ENCODE results near the gene NCK1.

The NCK1 gene

DNA sequence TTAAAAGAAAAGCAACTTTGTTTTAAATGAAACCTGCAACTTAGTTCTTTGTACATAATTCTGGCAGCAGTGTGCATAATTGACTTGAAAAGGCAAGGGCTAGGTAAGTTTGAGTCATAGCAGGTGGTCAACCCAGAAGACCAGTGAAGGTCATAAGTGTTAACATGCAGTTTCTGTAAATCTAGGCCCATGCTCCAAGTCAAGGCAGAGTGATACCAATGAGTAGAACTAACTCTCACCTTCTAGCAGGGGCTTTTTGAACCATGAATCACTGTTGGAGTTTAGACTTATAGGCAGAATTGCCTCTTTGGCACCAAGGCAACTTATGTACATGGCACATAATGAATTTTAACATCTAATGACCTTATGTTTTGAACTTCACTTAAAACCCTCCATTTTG, 66.2 kb downstream of the NCK1 start:
- Histone ChIP-seq H3K4me1 (ENCODE audit: control insufficient read depth, insufficient read depth, low read length, unreplicated experiment) (peaks cover 31% of the 10 kb centered on the region), H3K36me3 (ENCODE audit: insufficient read depth, low read length) (peaks cover 6% of the 10 kb centered on the region; the same call in 1 of the 2 replicates), H3K27me3 (ENCODE audit: insufficient read depth, low read length) (no peaks in the 10 kb centered on the region), H3K4me3 (ENCODE audit: low read depth, low read length) (no peak overlapping the region), H3K79me2 (ENCODE audit: control insufficient read depth, insufficient read depth, low read length, unreplicated experiment) (peaks cover 48% of the 10 kb centered on the region), H3K27ac (ENCODE audit: low read depth, low read length) (no peak overlapping the region), H2AFZ (ENCODE audit: low read length, unreplicated experiment) (no peak overlapping the region)

DNA sequence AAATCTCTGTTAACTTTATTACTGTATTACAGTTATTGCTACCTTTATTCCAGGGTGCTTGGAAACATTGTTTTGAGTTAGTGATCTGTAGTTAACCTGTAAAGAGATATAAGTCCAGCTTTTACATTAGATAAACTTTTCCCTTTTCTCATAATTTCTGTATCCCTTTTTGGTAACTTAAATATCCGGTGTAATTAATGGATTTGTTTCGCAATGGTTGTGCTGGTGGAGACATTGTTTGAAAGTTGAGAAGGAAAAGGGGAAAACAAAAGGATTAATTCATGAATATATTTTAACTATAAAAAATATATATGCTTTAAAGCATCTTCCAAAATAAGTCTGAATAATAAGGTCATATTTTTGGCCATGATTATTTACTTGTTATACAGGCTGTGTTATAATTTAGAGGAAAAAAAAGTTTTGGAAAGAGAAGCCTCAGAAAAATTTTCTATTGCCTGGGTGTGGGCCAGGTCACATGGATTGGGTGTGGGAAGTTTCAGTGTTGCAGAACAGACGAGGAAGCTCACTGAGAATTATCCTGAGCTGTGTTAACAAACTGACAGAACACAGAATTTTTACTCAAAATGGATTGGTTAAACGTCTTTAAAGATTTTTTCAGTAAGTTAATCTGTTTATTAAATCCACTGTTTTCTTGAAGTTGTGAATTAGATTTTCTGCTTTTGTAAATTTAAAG, 68.1 kb downstream of the NCK1 start:
- Histone ChIP-seq H3K4me1 (ENCODE audit: control insufficient read depth, insufficient read depth, low read length, unreplicated experiment) (peaks cover 27% of the 10 kb centered on the region), H3K27ac (ENCODE audit: low read depth, low read length) (peak overlapping the region; percentile 62), H2AFZ (ENCODE audit: low read length, unreplicated experiment) (no peak overlapping the region), H3K27me3 (ENCODE audit: insufficient read depth, low read length) (no peaks in the 10 kb centered on the region), H3K79me2 (ENCODE audit: control insufficient read depth, insufficient read depth, low read length, unreplicated experiment) (peaks cover 37% of the 10 kb centered on the region), H3K4me3 (ENCODE audit: low read depth, low read length) (peak overlapping the region; percentile 68), H3K36me3 (ENCODE audit: insufficient read depth, low read length) (peaks cover 6% of the 10 kb centered on the region; the same call in 1 of the 2 replicates)

DNA sequence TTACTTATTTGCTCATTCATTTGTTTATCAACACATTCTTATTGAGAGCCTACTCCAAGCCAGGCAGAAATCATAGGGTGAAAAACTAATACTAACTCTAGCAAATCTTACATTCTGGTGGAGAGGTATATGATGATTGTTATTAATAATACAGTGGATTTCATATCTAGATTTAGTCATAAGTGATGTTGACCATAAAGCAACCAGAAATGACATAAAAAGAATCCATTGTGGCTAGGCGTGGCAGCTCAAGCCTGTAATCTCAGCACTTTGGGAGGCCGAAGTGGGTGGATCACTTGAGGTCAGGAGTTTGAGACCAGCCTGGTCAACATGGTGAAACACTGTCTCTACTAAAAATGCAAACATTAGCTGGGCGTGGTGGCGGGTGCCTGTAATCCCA, 69.6 kb downstream of the NCK1 start:
- H3K27me3 ChIP-seq (ENCODE audit: insufficient read depth, low read length): no peaks in the 10 kb centered on the region
- peaks cover 27% of the 10 kb centered on the region for H3K4me1 ChIP-seq (ENCODE audit: control insufficient read depth, insufficient read depth, low read length, unreplicated experiment)
- H3K79me2 ChIP-seq (ENCODE audit: control insufficient read depth, insufficient read depth, low read length, unreplicated experiment): peaks cover 37% of the 10 kb centered on the region
- peak overlapping the region; percentile 16 for H3K27ac ChIP-seq (ENCODE audit: low read depth, low read length)
- H3K4me3 ChIP-seq (ENCODE audit: low read depth, low read length): peak overlapping the region; percentile 68
- peaks cover 12% of the 10 kb centered on the region for H3K36me3 ChIP-seq (ENCODE audit: insufficient read depth, low read length)
- H2AFZ ChIP-seq (ENCODE audit: low read length, unreplicated experiment): no peak overlapping the region

GRCh38 chr3:136932523-136932922, 70.5 kb downstream of the NCK1 start:
- H3K79me2 ChIP-seq (ENCODE audit: control insufficient read depth, insufficient read depth, low read length, unreplicated experiment): peaks cover 39% of the 10 kb centered on the region
- peaks cover 19% of the 10 kb centered on the region for H3K36me3 ChIP-seq (ENCODE audit: insufficient read depth, low read length)
- no peaks in the 10 kb centered on the region for H3K27me3 ChIP-seq (ENCODE audit: insufficient read depth, low read length)

GRCh38 chr3:136932978-136933772, 71.2 kb downstream of the NCK1 start:
- Histone ChIP-seq H3K27me3 (ENCODE audit: insufficient read depth, low read length) (no peaks in the 10 kb centered on the region), H3K4me3 (ENCODE audit: low read depth, low read length) (no peak overlapping the region), H2AFZ (ENCODE audit: low read length, unreplicated experiment) (no peak overlapping the region), H3K79me2 (ENCODE audit: control insufficient read depth, insufficient read depth, low read length, unreplicated experiment) (peaks cover 36% of the 10 kb centered on the region), H3K27ac (ENCODE audit: low read depth, low read length) (peak overlapping the region; percentile 12; the same call in 1 of the 2 replicates), H3K4me1 (ENCODE audit: control insufficient read depth, insufficient read depth, low read length, unreplicated experiment) (peaks cover 34% of the 10 kb centered on the region), H3K36me3 (ENCODE audit: insufficient read depth, low read length) (peaks cover 19% of the 10 kb centered on the region)

More at GRCh38 chr3:136932523-136932922, 70.5 kb downstream of the NCK1 start:
- Histone ChIP-seq H2AFZ (ENCODE audit: low read length, unreplicated experiment) (no peak overlapping the region), H3K4me3 (ENCODE audit: low read depth, low read length) (no peak overlapping the region), H3K4me1 (ENCODE audit: control insufficient read depth, insufficient read depth, low read length, unreplicated experiment) (peaks cover 28% of the 10 kb centered on the region), H3K27ac (ENCODE audit: low read depth, low read length) (peak overlapping the region; percentile 12; the same call in 1 of the 2 replicates)

DNA sequence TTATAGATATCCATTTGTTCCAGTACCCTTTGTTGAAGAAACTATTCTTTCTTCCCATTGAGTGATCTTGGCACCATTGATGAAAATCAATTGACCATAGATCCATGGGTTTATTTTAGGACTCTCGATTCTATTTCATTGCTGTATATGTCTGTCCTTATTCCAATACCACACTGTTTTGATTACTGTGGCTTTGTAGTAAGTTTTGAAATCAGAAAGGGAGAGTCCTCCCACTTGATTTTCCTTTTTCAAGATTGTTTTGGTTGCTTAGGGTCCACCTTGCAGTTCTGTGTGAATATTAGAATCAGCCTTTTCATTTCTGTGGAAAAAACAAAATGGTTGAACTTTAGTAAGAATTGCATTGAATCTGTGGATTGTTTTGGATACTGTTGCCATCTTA, 75.2 kb downstream of the NCK1 start:
- no peak overlapping the region for H3K4me3 ChIP-seq (ENCODE audit: low read depth, low read length)
- no peaks in the 10 kb centered on the region for H3K27me3 ChIP-seq (ENCODE audit: insufficient read depth, low read length)
- H3K36me3 ChIP-seq (ENCODE audit: insufficient read depth, low read length): peaks cover 13% of the 10 kb centered on the region
- H3K79me2 ChIP-seq (ENCODE audit: control insufficient read depth, insufficient read depth, low read length, unreplicated experiment): peaks cover 52% of the 10 kb centered on the region
- H2AFZ ChIP-seq (ENCODE audit: low read length, unreplicated experiment): no peak overlapping the region
- 0 out of 2 replicates have a peak overlapping the region, but pooled peaks have one; percentile 71 for H3K27ac ChIP-seq (ENCODE audit: low read depth, low read length)
- peaks cover 26% of the 10 kb centered on the region for H3K4me1 ChIP-seq (ENCODE audit: control insufficient read depth, insufficient read depth, low read length, unreplicated experiment)

DNA sequence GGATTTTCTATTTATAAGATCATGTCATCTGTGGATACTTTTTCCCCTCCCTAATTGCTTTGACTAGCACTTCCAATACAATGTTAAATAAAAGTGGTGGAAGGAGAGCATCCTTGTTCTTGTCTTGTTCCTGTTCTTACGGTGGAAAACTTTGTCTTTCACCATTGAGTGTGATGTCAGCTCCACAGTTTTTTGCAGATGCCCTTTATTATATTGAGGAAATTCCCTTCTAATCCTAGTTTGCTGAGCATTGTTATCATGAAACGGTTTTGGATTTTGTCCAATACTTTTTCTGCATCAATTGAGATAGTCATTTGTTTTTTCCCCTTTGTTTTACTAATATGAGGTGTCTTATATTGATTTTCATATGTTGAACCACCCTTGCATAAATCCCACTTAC, 75.8 kb downstream of the NCK1 start:
- H3K27ac ChIP-seq (ENCODE audit: low read depth, low read length): peak overlapping the region; percentile 71
- H3K4me1 ChIP-seq (ENCODE audit: control insufficient read depth, insufficient read depth, low read length, unreplicated experiment): peaks cover 28% of the 10 kb centered on the region
- H3K79me2 ChIP-seq (ENCODE audit: control insufficient read depth, insufficient read depth, low read length, unreplicated experiment): peaks cover 57% of the 10 kb centered on the region
- peaks cover 13% of the 10 kb centered on the region for H3K36me3 ChIP-seq (ENCODE audit: insufficient read depth, low read length)
- no peak overlapping the region for H3K4me3 ChIP-seq (ENCODE audit: low read depth, low read length)
- no peaks in the 10 kb centered on the region for H3K27me3 ChIP-seq (ENCODE audit: insufficient read depth, low read length)
- H2AFZ ChIP-seq (ENCODE audit: low read length, unreplicated experiment): no peak overlapping the region

- Histone ChIP-seq H2AFZ (ENCODE audit: low read length, unreplicated experiment) (no peak overlapping the region), H3K4me3 (ENCODE audit: low read depth, low read length) (no peak overlapping the region; the same call in 1 of the 2 replicates), H3K36me3 (ENCODE audit: insufficient read depth, low read length) (peaks cover 13% of the 10 kb centered on the region), H3K27me3 (ENCODE audit: insufficient read depth, low read length) (no peaks in the 10 kb centered on the region), H3K27ac (ENCODE audit: low read depth, low read length) (peak overlapping the region; percentile 71), H3K4me1 (ENCODE audit: control insufficient read depth, insufficient read depth, low read length, unreplicated experiment) (peaks cover 30% of the 10 kb centered on the region), H3K79me2 (ENCODE audit: control insufficient read depth, insufficient read depth, low read length, unreplicated experiment) (peaks cover 57% of the 10 kb centered on the region)
These were observed 76.3 kb downstream of the NCK1 start for GRCh38 chr3:136938334-136938733.

DNA sequence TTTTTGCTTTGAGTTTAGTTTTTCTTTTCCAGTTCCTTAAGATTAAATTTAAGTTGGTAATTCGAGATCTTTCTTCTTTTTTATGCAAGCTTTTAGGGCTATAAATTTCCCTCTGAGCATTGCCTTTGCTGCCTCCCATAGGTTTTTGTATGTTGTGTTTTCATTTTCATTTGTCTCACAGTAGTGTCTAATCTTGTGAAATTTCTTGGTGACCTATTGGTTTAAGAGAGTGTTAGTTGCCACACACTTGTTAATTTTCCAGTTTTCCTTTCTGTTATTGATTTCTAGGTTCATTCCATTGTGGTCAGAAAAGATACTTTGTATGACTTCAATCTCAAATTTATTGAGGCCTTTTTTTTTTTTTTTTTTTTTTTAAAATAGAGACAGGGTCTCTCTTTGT, 77.5 kb downstream of the NCK1 start:
- peaks cover 63% of the 10 kb centered on the region for H3K79me2 ChIP-seq (ENCODE audit: control insufficient read depth, insufficient read depth, low read length, unreplicated experiment)
- peaks cover 13% of the 10 kb centered on the region for H3K36me3 ChIP-seq (ENCODE audit: insufficient read depth, low read length)
- H3K4me3 ChIP-seq (ENCODE audit: low read depth, low read length): no peak overlapping the region
- peak overlapping the region; percentile 71; the same call in 1 of the 2 replicates for H3K27ac ChIP-seq (ENCODE audit: low read depth, low read length)
- H2AFZ ChIP-seq (ENCODE audit: low read length, unreplicated experiment): no peak overlapping the region
- H3K4me1 ChIP-seq (ENCODE audit: control insufficient read depth, insufficient read depth, low read length, unreplicated experiment): peaks cover 34% of the 10 kb centered on the region
- H3K27me3 ChIP-seq (ENCODE audit: insufficient read depth, low read length): no peaks in the 10 kb centered on the region

DNA sequence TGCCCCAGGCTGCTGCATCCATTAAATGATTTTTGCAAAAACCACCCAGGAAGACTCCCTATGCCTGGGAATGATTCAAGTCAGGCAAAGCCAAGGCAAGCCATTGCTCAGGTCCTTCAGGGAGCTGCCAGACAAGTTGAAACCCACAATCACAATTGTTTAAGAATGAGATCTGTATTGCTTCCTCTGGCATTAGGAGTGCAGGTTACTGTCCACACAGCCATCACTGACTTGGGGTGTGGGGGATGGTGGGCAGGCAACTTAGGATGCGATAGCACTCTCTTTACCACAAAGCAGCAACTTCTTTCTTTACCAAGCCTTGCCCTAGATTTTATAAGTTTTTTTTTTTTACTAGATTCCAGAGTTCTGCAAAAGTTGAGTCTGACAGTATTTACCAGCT, 80.8 kb downstream of the NCK1 start:
- Histone ChIP-seq H3K4me3 (ENCODE audit: low read depth, low read length) (no peak overlapping the region), H3K36me3 (ENCODE audit: insufficient read depth, low read length) (peaks cover 11% of the 10 kb centered on the region; the same call in 1 of the 2 replicates), H3K27ac (ENCODE audit: low read depth, low read length) (no peak overlapping the region), H3K4me1 (ENCODE audit: control insufficient read depth, insufficient read depth, low read length, unreplicated experiment) (peaks cover 30% of the 10 kb centered on the region), H3K79me2 (ENCODE audit: control insufficient read depth, insufficient read depth, low read length, unreplicated experiment) (peaks cover 56% of the 10 kb centered on the region), H3K27me3 (ENCODE audit: insufficient read depth, low read length) (no peaks in the 10 kb centered on the region), H2AFZ (ENCODE audit: low read length, unreplicated experiment) (no peak overlapping the region)

Measured in ACC112 (cell line).